Measurements from ENCODE around the gene LHFPL2. TPM values are rescaled to one million over a fixed set of nuclear protein-coding genes. Genes with fewer than 3 reads are reported as not detected.

LHFPL2 gene
- total RNA-seq, 1 experiment from 2014 or later, result 17.9 TPM

- TF ChIP-seq, protein P1, sequence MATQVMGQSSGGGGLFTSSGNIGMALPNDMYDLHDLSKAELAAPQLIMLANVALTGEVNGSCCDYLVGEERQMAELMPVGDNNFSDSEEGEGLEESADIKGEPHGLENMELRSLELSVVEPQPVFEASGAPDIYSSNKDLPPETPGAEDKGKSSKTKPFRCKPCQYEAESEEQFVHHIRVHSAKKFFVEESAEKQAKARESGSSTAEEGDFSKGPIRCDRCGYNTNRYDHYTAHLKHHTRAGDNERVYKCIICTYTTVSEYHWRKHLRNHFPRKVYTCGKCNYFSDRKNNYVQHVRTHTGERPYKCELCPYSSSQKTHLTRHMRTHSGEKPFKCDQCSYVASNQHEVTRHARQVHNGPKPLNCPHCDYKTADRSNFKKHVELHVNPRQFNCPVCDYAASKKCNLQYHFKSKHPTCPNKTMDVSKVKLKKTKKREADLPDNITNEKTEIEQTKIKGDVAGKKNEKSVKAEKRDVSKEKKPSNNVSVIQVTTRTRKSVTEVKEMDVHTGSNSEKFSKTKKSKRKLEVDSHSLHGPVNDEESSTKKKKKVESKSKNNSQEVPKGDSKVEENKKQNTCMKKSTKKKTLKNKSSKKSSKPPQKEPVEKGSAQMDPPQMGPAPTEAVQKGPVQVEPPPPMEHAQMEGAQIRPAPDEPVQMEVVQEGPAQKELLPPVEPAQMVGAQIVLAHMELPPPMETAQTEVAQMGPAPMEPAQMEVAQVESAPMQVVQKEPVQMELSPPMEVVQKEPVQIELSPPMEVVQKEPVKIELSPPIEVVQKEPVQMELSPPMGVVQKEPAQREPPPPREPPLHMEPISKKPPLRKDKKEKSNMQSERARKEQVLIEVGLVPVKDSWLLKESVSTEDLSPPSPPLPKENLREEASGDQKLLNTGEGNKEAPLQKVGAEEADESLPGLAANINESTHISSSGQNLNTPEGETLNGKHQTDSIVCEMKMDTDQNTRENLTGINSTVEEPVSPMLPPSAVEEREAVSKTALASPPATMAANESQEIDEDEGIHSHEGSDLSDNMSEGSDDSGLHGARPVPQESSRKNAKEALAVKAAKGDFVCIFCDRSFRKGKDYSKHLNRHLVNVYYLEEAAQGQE (IDR thresholded peaks at IDR 0.05; ENCODE audit: low read depth), result no peak
- TF ChIP-seq CBX3 (IDR thresholded peaks at IDR 0.05; ENCODE audit: low read depth) (no peak), EZH2 (IDR thresholded peaks at IDR 0.05) (no peak)
Measured at GRCh38 chr5:78562001-78562400, 86.6 kb downstream of the LHFPL2 start (continued).

DNA sequence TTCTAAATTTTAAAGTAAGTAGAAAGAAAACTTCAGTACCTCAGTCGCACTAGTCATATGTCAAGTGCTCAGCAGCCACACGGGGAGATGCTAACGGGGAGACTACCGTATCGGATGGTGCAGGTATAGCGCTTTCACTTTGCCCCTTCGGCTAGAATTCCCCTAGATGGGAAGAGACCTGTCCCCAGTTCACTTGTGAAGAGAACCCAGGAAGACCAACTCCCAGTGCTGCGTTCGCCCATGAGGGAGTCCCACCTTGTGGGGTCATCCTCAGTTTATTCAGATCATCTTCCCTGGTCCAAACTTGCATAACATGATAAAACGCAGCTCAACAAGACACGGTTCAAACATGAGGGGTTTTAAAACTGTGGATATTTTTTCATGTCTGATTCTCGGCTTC is 87.3 kb downstream of the LHFPL2 start:
- peaks cover 4% of the 10 kb centered on the region; the same call in 1 of the 2 replicates for H3K79me2 ChIP-seq (ENCODE audit: insufficient read depth, low read length)
- no TSS peak for BruUV-seq (replicated peaks)
- DNase-seq (ENCODE audit: low read depth, low spot score) (no peak), ATAC-seq (no peak)
- intact Hi-C loops (cut with micrococcal nuclease), result no loop called here
- ChIA-PET POLR2A (no interaction called here), RAD21 (ENCODE audit: low non-redundant PET in 1 of 2, low total read pairs in 2 of 2, uncharacterized antibody in 2 of 2, unreplicated experiment in 2 of 2) (no interaction called here), CTCF (no interaction called here)
- H3K4me1 ChIP-seq (ENCODE audit: control insufficient read depth in 1 of 2, insufficient read depth in 2 of 2, low read length in 2 of 2), result no peaks in the 10 kb centered on the region
- no peaks in the 10 kb centered on the region for H3K9me2 ChIP-seq (ENCODE audit: insufficient read depth)
- no peak overlapping the region for H3K4me2 ChIP-seq (ENCODE audit: low read length)
- H4K20me1 ChIP-seq (ENCODE audit: insufficient read depth), result no peaks in the 10 kb centered on the region
- no peaks in the 10 kb centered on the region for H3K9me3 ChIP-seq (ENCODE audit: control insufficient read depth in 1 of 2, insufficient read depth in 1 of 2, low read depth in 1 of 2, low read length in 2 of 2)
- no peak for TF ChIP-seq EZH2 (IDR thresholded peaks at IDR 0.05)
- no peak for TF ChIP-seq CEBPB (IDR thresholded peaks at IDR 0.05; ENCODE audit: low read depth)
- TF ChIP-seq, protein P2, sequence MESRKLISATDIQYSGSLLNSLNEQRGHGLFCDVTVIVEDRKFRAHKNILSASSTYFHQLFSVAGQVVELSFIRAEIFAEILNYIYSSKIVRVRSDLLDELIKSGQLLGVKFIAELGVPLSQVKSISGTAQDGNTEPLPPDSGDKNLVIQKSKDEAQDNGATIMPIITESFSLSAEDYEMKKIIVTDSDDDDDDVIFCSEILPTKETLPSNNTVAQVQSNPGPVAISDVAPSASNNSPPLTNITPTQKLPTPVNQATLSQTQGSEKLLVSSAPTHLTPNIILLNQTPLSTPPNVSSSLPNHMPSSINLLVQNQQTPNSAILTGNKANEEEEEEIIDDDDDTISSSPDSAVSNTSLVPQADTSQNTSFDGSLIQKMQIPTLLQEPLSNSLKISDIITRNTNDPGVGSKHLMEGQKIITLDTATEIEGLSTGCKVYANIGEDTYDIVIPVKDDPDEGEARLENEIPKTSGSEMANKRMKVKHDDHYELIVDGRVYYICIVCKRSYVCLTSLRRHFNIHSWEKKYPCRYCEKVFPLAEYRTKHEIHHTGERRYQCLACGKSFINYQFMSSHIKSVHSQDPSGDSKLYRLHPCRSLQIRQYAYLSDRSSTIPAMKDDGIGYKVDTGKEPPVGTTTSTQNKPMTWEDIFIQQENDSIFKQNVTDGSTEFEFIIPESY (IDR thresholded peaks at IDR 0.05; ENCODE audit: extremely low read depth, insufficient replicate concordance, low read length), result no peak
- TF ChIP-seq, protein P3, sequence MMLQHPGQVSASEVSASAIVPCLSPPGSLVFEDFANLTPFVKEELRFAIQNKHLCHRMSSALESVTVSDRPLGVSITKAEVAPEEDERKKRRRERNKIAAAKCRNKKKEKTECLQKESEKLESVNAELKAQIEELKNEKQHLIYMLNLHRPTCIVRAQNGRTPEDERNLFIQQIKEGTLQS (IDR thresholded peaks at IDR 0.05), result no peak
- TF ChIP-seq POLR2A (IDR thresholded peaks at IDR 0.05; ENCODE audit: borderline replicate concordance, extremely low read depth, insufficient read depth, insufficient read length), result no peak
- TF ChIP-seq YY1 (IDR thresholded peaks at IDR 0.05; ENCODE audit: extremely low read depth, insufficient replicate concordance, low read depth, low read length), result no peak
- TF ChIP-seq, protein P1 (IDR thresholded peaks at IDR 0.05; ENCODE audit: low read depth), result no peak
- TF ChIP-seq SIN3A (IDR thresholded peaks at IDR 0.05; ENCODE audit: low read depth), result no peak
- TF ChIP-seq, protein P4, sequence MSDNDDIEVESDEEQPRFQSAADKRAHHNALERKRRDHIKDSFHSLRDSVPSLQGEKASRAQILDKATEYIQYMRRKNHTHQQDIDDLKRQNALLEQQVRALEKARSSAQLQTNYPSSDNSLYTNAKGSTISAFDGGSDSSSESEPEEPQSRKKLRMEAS (IDR thresholded peaks at IDR 0.05), result no peak
- no peak for TF ChIP-seq EGR1 (IDR thresholded peaks at IDR 0.05; ENCODE audit: low read depth)
- no peak for TF ChIP-seq ELF1 (IDR thresholded peaks at IDR 0.05; ENCODE audit: borderline replicate concordance, low read depth)
- TF ChIP-seq SP1 (IDR thresholded peaks at IDR 0.05; ENCODE audit: low read depth), result no peak
- no peak for TF ChIP-seq TCF7L2 (IDR thresholded peaks at IDR 0.05; ENCODE audit: borderline replicate concordance, extremely low read depth, insufficient read depth, insufficient read length)
- TF ChIP-seq CBX3 (IDR thresholded peaks at IDR 0.05; ENCODE audit: low read depth), result no peak
- no peak overlapping the region for H3K9ac ChIP-seq (ENCODE audit: low read length)
- H3K4me3 ChIP-seq (replicated peaks in 1 of 2; ENCODE audit: low read depth in 1 of 2, low read length in 2 of 2), result no peak overlapping the region
- no peak overlapping the region for H2AFZ ChIP-seq (ENCODE audit: low read depth, low read length, poor library complexity, severe bottlenecking)
- H3K27me3 ChIP-seq (ENCODE audit: insufficient read depth, low read length), result no peaks in the 10 kb centered on the region
- no peaks in the 10 kb centered on the region for H3K36me3 ChIP-seq (ENCODE audit: control insufficient read depth in 1 of 2, insufficient read depth in 2 of 2, low read length in 2 of 2)
- no peak overlapping the region for H3K27ac ChIP-seq (ENCODE audit: low read depth, low read length)
